GM13977 (cell line): ENCODE data around the gene PDIA5.

Source experiments
- DNase-seq: peaks from one replicate; pipeline ENCODE4 v3.0.0; 2012; ENCODE audit warnings: low spot score
- in situ Hi-C: fragments of 300-500 bp; cut with MboI; formaldehyde crosslinking; loops from one replicate; pipeline ENCODE4 v1.12.0; 2022; ENCODE audit warnings: low sequenced_read_pairs, low pct_unique_long_range_greater_than_20kb, mixed read lengths, inconsistent platforms; ENCODE audit not compliant: unreplicated experiment
- TF ChIP-seq, protein P1 (sequence below): IDR thresholded peaks from 2 replicates; pipeline ENCODE4 v1.5.1; 2012; ENCODE audit warnings: mild to moderate bottlenecking, control low read depth; ENCODE audit not compliant: insufficient read depth; ENCODE audit errors: extremely low read depth, missing control alignments

The PDIA5 gene

DNA sequence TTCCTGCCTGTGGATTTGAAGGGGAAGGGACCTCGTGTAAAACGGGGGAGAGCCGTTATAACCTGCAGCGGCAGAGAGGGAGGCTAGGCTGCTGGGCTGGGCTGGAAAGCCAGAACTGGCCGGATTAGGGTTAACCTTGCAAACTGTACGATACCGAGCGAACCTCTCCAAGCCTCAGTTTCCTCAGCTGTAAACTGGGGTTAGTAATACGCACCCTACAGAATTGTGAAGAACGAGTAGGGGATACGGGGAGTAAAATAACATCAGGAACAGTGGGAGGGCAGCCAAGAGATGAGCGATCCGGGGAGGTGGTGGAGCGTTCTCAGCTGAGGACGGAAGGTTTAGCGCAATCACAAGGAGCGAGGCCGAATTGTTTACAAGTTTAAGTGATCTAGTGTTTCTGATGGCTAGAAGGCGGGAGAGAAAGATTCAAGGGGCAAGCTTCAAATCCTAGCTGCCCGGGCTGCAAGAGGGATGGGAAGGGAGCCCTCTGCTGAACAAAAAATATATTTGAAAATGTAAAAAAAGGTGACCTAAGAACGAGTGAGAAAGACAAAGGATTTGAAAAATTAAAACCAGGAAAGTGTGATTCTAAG lies 38.5 kb upstream of the PDIA5 start:
- in situ Hi-C loops: loop anchor here (25.0 kb wide), 1 partner anchor 466 kb away; the partner anchor contains the start of genes DTX3L and PARP9
- peak; percentile 82 for DNase-seq
- TF ChIP-seq, protein P1, sequence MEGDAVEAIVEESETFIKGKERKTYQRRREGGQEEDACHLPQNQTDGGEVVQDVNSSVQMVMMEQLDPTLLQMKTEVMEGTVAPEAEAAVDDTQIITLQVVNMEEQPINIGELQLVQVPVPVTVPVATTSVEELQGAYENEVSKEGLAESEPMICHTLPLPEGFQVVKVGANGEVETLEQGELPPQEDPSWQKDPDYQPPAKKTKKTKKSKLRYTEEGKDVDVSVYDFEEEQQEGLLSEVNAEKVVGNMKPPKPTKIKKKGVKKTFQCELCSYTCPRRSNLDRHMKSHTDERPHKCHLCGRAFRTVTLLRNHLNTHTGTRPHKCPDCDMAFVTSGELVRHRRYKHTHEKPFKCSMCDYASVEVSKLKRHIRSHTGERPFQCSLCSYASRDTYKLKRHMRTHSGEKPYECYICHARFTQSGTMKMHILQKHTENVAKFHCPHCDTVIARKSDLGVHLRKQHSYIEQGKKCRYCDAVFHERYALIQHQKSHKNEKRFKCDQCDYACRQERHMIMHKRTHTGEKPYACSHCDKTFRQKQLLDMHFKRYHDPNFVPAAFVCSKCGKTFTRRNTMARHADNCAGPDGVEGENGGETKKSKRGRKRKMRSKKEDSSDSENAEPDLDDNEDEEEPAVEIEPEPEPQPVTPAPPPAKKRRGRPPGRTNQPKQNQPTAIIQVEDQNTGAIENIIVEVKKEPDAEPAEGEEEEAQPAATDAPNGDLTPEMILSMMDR: peak; percentile 61

DNA sequence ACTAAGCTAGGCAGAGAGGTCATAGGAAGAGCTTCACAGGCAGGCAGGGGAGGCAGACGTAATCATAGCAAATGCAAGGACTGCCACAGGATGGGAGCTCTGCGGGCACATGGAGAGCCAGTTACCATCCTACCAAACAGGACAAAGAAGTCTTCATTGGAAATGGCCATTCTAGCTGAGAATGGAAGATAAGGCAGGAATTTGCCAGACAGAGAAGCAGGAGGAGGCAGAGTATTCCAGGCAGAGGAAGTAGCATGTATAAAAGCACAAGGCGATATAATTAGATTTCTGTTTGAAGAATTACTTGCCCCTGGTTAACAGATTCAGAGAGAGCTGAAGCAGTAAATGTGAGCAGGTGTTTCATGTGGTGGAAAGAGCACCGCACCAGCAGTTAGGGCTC lies 35.8 kb upstream of the PDIA5 start:
- TF ChIP-seq, protein P1: no peak
- in situ Hi-C loops: loop anchor here (25.0 kb wide), 1 partner anchor 469 kb away; the partner anchor contains the start of genes DTX3L and PARP9
- no peak for DNase-seq

DNA sequence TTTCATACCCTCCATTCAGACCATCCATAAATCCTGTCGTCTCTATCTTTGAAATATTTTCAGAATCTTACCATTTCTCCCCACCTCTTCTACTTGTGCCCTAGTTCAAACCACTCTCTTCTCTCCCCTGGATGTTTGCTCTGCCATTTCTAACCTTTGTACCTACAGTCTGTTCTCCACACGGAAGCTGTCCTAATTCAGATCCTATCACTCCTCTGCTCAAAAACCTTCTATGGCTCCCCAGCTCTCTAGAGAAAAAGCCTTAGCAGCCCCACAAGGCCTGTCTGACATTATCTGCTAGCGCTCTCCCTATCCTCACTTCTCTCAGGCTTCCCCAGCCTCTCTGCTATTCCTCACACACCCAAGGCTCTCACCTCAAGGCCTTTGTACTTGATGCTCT lies 34.8 kb upstream of the PDIA5 start:
- in situ Hi-C loops: loop anchor here (25.0 kb wide), 1 partner anchor 470 kb away; the partner anchor contains the start of genes DTX3L and PARP9
- TF ChIP-seq, protein P1: no peak
- DNase-seq: no peak

DNA sequence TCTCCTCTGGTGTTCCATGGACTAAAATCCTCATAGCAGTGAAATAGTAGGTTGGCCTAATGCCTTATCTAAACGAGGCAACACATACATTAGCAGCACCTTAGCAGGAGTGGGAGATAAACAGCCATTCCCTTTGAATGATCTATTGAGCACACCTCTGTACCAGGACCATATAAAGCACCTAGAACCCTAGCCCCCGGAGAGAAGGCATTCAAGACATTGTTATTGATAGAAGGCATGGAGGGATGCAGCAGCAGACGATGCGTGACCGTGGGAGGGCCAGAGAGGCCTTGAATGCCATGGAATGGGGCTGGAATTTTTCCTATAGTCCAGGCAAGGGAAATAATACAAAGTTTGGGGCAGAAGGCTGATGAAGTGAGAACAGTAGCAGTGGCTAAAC lies 32.7 kb upstream of the PDIA5 start:
- no peak for DNase-seq
- TF ChIP-seq, protein P1: no peak
- in situ Hi-C loops: loop anchor here (25.0 kb wide), 1 partner anchor 472 kb away; the partner anchor contains the start of genes DTX3L and PARP9

DNA sequence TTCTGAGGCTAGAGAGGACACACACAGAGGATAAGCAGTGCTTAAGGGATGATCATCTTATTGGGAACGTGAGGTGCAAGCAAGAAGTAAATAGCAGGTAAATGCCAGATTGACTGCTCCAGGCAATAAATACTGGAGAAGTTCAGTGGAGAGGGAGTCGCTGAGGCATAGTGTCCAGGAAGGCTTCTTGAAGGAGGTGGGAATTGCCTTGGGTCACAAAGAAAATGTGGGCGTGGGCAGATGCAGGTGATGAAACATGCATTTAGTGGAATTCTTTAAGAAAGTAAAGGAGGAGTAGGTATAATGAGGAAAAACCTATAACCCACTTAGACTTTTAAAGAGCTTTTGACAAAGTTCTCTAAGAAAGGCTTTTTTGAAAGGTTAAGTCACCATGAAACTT lies 31.8 kb upstream of the PDIA5 start:
- in situ Hi-C loops: loop anchor here (25.0 kb wide), 1 partner anchor 473 kb away; the partner anchor contains the start of genes DTX3L and PARP9
- TF ChIP-seq, protein P1: no peak
- DNase-seq: no peak

DNA sequence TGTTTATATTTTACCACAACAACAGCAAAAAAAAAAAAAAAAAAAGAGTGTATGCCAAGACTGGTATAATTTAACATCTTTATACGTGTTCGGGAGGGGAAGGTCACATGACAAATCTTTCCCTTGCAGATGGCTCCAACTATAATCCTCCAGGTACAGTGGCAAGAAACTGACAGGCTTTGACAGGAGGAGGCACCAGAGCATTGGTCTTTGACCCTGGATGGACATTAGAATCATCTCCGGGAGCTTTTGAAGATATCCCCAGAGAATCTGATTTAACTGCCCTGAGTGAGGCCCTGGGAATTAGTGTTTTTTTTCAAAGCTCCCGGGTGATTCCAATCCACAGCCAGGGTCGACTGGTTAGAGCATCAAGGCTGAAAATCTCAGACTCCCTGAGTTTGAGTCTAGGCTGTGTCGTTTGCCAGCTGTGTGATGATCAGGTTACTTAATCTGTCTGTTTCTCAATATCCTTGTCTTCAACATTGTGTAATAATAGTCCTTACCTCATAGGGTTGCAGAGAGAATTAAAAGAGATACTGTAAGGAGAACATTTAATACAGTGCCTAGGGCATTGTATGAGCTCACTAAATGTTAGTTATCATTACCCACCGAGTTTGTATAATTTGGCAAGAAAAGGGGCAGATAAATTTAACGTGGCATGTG lies 30.3 kb upstream of the PDIA5 start:
- TF ChIP-seq, protein P1: no peak
- in situ Hi-C loops: loop anchor here (25.0 kb wide), 1 partner anchor 474 kb away; the partner anchor contains the start of genes DTX3L and PARP9
- no peak for DNase-seq
